ENCODE data around the gene JUNB.

GRCh38 chr19:12821761-12822160 lies 30.5 kb downstream of the JUNB start:
- TF ChIP-seq POLR2A (IDR thresholded peaks at IDR 0.05) (no peak), CTCF (IDR thresholded peaks at IDR 0.05) (no peak)
